HG03354 (cell line): Measurements from ENCODE around the gene INCENP.
"Not testable (repeated sequence)": the region's sequence is repeated elsewhere in the genome, so short reads cannot be mapped to it uniquely, and the experiment has no call there.

Source experiments
- ATAC-seq: cut with Tn5 transposase; IDR thresholded peaks from one replicate; pipeline ENCODE4 v1.9.1; 2021; ENCODE audit warnings: mild to moderate bottlenecking; ENCODE audit not compliant: unreplicated experiment, poor library complexity, severe bottlenecking

INCENP gene

GRCh38 chr11:62153617-62154016 is 29.8 kb downstream of the INCENP start:
- ATAC-seq: no peak

- ATAC-seq: no peak
Measured at GRCh38 chr11:62157603-62158002, 33.8 kb downstream of the INCENP start.

GRCh38 chr11:62166371-62166770 is 42.6 kb downstream of the INCENP start:
- ATAC-seq: no peak

GRCh38 chr11:62169448-62169847 is 45.6 kb downstream of the INCENP start:
- ATAC-seq: no peak

- ATAC-seq: no peak
Measured at GRCh38 chr11:62169935-62170334, 46.1 kb downstream of the INCENP start.

GRCh38 chr11:62171261-62171723 is 47.5 kb downstream of the INCENP start:
- no peak for ATAC-seq

- ATAC-seq: no peak
Measured at GRCh38 chr11:62172294-62172693, 48.5 kb downstream of the INCENP start.

- ATAC-seq: no peak
Measured at GRCh38 chr11:62176766-62177165, 53.0 kb downstream of the INCENP start.

- no peak for ATAC-seq
Measured at GRCh38 chr11:62179995-62180394, 56.2 kb downstream of the INCENP start.

GRCh38 chr11:62181097-62181496 is 57.3 kb downstream of the INCENP start:
- ATAC-seq: no peak

GRCh38 chr11:62182147-62182891 is 58.5 kb downstream of the INCENP start:
- ATAC-seq: no peak

- ATAC-seq: no peak
Measured at GRCh38 chr11:62186195-62186594, 62.4 kb downstream of the INCENP start.

- ATAC-seq: no peak
Measured at GRCh38 chr11:62190011-62190410, 66.2 kb downstream of the INCENP start, which contains the start of gene SCGB1D1. TSS of gene SCGB1D1 (plus strand) at chr11:62190216. CDS start at chr11:62190285, 69 bp downstream.

- ATAC-seq: no peak
Measured at GRCh38 chr11:62193952-62194351, 70.1 kb downstream of the INCENP start.

- not testable (repeated sequence) for ATAC-seq
Measured at GRCh38 chr11:62195010-62195409, 71.2 kb downstream of the INCENP start.

GRCh38 chr11:62195945-62196344 is 72.1 kb downstream of the INCENP start:
- ATAC-seq: no peak

GRCh38 chr11:62197400-62197799 is 73.6 kb downstream of the INCENP start:
- not testable (repeated sequence) for ATAC-seq

- ATAC-seq: no peak
Measured at GRCh38 chr11:62201376-62201775, 77.6 kb downstream of the INCENP start.
